Measurements from ENCODE around the gene NFE2L2. TPM values are rescaled to one million over a fixed set of nuclear protein-coding genes. Genes with fewer than 3 reads are reported as not detected.

Gene NFE2L2
- total RNA-seq, 2 experiments from 2014 or later: 26.2 to 58.6 TPM

- H3K4me3 ChIP-seq (ENCODE audit: low read depth, low read length, poor library complexity, severe bottlenecking): no peak overlapping the region
- no peaks in the 10 kb centered on the region for H3K9me2 ChIP-seq (ENCODE audit: insufficient read depth, low read length)
- no peaks in the 10 kb centered on the region for H3K9me3 ChIP-seq (ENCODE audit: low read length)
- no peak overlapping the region; the same call in 1 of the 2 replicates for H3K4me2 ChIP-seq (ENCODE audit: low read length)
- H4K20me1 ChIP-seq (ENCODE audit: insufficient read depth, low read length): peaks cover 52% of the 10 kb centered on the region
- intact Hi-C loops (cut with micrococcal nuclease; ENCODE audit: unreplicated experiment): no loop called here
- no peak for TF ChIP-seq CTCF (conservative IDR thresholded peaks at IDR 0.05; ENCODE audit: low read length)
- TF ChIP-seq EZH2phosphoT487 (IDR thresholded peaks at IDR 0.05; ENCODE audit: borderline replicate concordance, low read depth, low read length): no peak
- peaks cover 90% of the 10 kb centered on the region for H3K36me3 ChIP-seq (ENCODE audit: insufficient read depth, low read length)
- no peak overlapping the region for H3K27ac ChIP-seq (ENCODE audit: low read depth, low read length, poor library complexity, severe bottlenecking)
- BruUV-seq (replicated peaks): no TSS peak
- CTCF ChIA-PET (ENCODE audit: unreplicated experiment): no interaction called here
- H3K79me2 ChIP-seq (ENCODE audit: insufficient read depth, low read depth, low read length): peaks cover 78% of the 10 kb centered on the region
- POLR2A ChIA-PET: interaction anchor here (1.5 to 2.8 kb wide), 2 partner anchors 9 to 12 kb away, joined by 8 read pairs; no protein-coding TSS in a partner anchor
- no peak for DNase-seq (ENCODE audit: low spot score)
- H2AFZ ChIP-seq (ENCODE audit: low read length): no peak overlapping the region
- H3K4me1 ChIP-seq (ENCODE audit: insufficient read depth, low read length, poor library complexity, severe bottlenecking): peaks cover 28% of the 10 kb centered on the region
These were observed 47.2 kb downstream of the NFE2L2 start for GRCh38 chr2:177217247-177217843.

GRCh38 chr2:177212891-177213856 lies 51.4 kb downstream of the NFE2L2 start:
- CTCF ChIA-PET (ENCODE audit: unreplicated experiment): no interaction called here
- POLR2A ChIA-PET: interaction anchor here (0.5 to 1.7 kb wide), 4 partner anchors 10 to 414 kb away, joined by 4 to 18 read pairs (median 6); partner anchors contain the start of gene NFE2L2
- no peaks in the 10 kb centered on the region for H3K9me3 ChIP-seq (ENCODE audit: low read length)
- BruUV-seq (replicated peaks): TSS peak; percentile 17
- H4K20me1 ChIP-seq (ENCODE audit: insufficient read depth, low read length): peaks cover 34% of the 10 kb centered on the region
- intact Hi-C loops (cut with micrococcal nuclease; ENCODE audit: unreplicated experiment): loop anchor here (1.0 to 5.0 kb wide), 3 partner anchors 47 to 404 kb away; a partner anchor contains a TSS
- TF ChIP-seq EZH2phosphoT487 (IDR thresholded peaks at IDR 0.05; ENCODE audit: borderline replicate concordance, low read depth, low read length): no peak
- no peak for TF ChIP-seq CTCF (conservative IDR thresholded peaks at IDR 0.05; ENCODE audit: low read length)
- peaks cover 71% of the 10 kb centered on the region for H3K79me2 ChIP-seq (ENCODE audit: insufficient read depth, low read depth, low read length)
- H3K36me3 ChIP-seq (ENCODE audit: insufficient read depth, low read length): peaks cover 50% of the 10 kb centered on the region
- no peak overlapping the region for H2AFZ ChIP-seq (ENCODE audit: low read length)
- peak overlapping the region; percentile 81 for H3K4me3 ChIP-seq (ENCODE audit: low read depth, low read length, poor library complexity, severe bottlenecking)
- H3K9me2 ChIP-seq (ENCODE audit: insufficient read depth, low read length): no peaks in the 10 kb centered on the region
- DNase-seq (ENCODE audit: low spot score): peak; percentile 90
- peak overlapping the region; percentile 87 for H3K27ac ChIP-seq (ENCODE audit: low read depth, low read length, poor library complexity, severe bottlenecking)
- peaks cover 40% of the 10 kb centered on the region for H3K4me1 ChIP-seq (ENCODE audit: insufficient read depth, low read length, poor library complexity, severe bottlenecking)
- peak overlapping the region; percentile 76 for H3K4me2 ChIP-seq (ENCODE audit: low read length)
